Mucosa of rectum (tissue), 2 donors: Measurements from ENCODE around the gene HLCS.

Experiments
- H3K27ac ChIP-seq, 2 donors: one replicate each; pipeline ENCODE4 v1.7.0; 2013; ENCODE audit warnings: inconsistent platforms in 2 of 2, low read depth in 2 of 2, low read length in 2 of 2
- H3K27me3 ChIP-seq, 2 donors: one replicate each; pipeline ENCODE4 v1.7.0; 2013; ENCODE audit warnings: low read length in 2 of 2; ENCODE audit not compliant: control insufficient read depth in 2 of 2, insufficient read depth in 2 of 2
- H3K36me3 ChIP-seq, 2 donors: one replicate each; pipeline ENCODE4 v1.7.0; 2013; ENCODE audit warnings: low read length in 2 of 2; ENCODE audit not compliant: control insufficient read depth in 2 of 2, insufficient read depth in 2 of 2
- H3K4me1 ChIP-seq, 2 donors: one replicate each; pipeline ENCODE4 v1.7.0; 2013; ENCODE audit warnings: low read length in 2 of 2, mild to moderate bottlenecking in 1 of 2; ENCODE audit not compliant: control insufficient read depth in 2 of 2, insufficient read depth in 2 of 2
- H3K4me3 ChIP-seq, 2 donors: one replicate each; pipeline ENCODE4 v1.7.0; 2013; ENCODE audit warnings: low read length in 2 of 2
- H3K9ac ChIP-seq, 2 donors: one replicate each; pipeline ENCODE4 v1.7.0; 2013; ENCODE audit warnings: low read length in 2 of 2, low read depth in 1 of 2, mild to moderate bottlenecking in 1 of 2
- H3K9me3 ChIP-seq, 2 donors: one replicate each; pipeline ENCODE4 v1.7.0; 2013; ENCODE audit warnings: low read length in 2 of 2; ENCODE audit not compliant: control insufficient read depth in 2 of 2
- donor health status: healthy.
- donor health status: Normal muscosa, but diverticular disease.

The HLCS gene

GRCh38 chr21:36701756-36702621 is 264.5 kb downstream of the HLCS start:
- Histone ChIP-seq H3K27ac (no peak overlapping the region), H3K4me3 (peak overlapping the region; percentile 14 to 34), H3K9ac (no peak overlapping the region), H3K36me3 (no peaks in the 10 kb centered on the region), H3K9me3 (no peaks in the 10 kb centered on the region), H3K4me1 (peaks cover 10 to 19% of the 10 kb centered on the region in 2 donors), H3K27me3 (peaks cover 76 to 96% of the 10 kb centered on the region in 2 donors)

GRCh38 chr21:36700971-36701755 is 265.3 kb downstream of the HLCS start:
- H3K36me3 ChIP-seq: no peaks in the 10 kb centered on the region
- peak overlapping the region; percentile 14 to 34 for H3K4me3 ChIP-seq
- H3K9ac ChIP-seq: no peak overlapping the region
- H3K4me1 ChIP-seq: peaks cover 10 to 19% of the 10 kb centered on the region in 2 donors
- H3K27ac ChIP-seq: no peak overlapping the region
- H3K9me3 ChIP-seq: no peaks in the 10 kb centered on the region
- H3K27me3 ChIP-seq: peaks cover 76 to 96% of the 10 kb centered on the region in 2 donors
